ENCODE results near the gene ZNF407. TPM values are rescaled to one million over a fixed set of nuclear protein-coding genes. Genes with fewer than 3 reads are reported as not detected.

ZNF407 gene
- total and polyA plus RNA-seq, 2 of the 13 experiments (the other 11 are each of a cell fraction or from before 2014, with no cell fraction given) = 2.3 to 8.7 TPM

- TF ChIP-seq E2F1 (CRISPR knock-in tag; IDR thresholded peaks at IDR 0.05) (no peak), NCOA5 (CRISPR knock-in tag; IDR thresholded peaks at IDR 0.05) (no peak), EP300 (IDR thresholded peaks at IDR 0.05; ENCODE audit: low read depth in 2 of 2, low read length in 2 of 2) (no peak), EP300 (CRISPR knock-in tag; IDR thresholded peaks at IDR 0.05; ENCODE audit: borderline replicate concordance) (no peak), CREB1 (IDR thresholded peaks at IDR 0.05) (no peak), CREB1 (CRISPR knock-in tag; IDR thresholded peaks at IDR 0.05) (no peak), ZNF274 (CRISPR knock-in tag; IDR thresholded peaks at IDR 0.05) (no peak), NR2F6 (IDR thresholded peaks at IDR 0.05) (no peak), NR2F6 (CRISPR knock-in tag; IDR thresholded peaks at IDR 0.05) (no peak), CSRNP2 (CRISPR knock-in tag; conservative IDR thresholded peaks at IDR 0.05; ENCODE audit: low read depth) (no peak), ZNF280D (CRISPR knock-in tag; IDR thresholded peaks at IDR 0.05) (no peak), SIN3A (IDR thresholded peaks at IDR 0.05; ENCODE audit: borderline replicate concordance, low read depth, low read length) (no peak)
- TF ChIP-seq, protein P1, sequence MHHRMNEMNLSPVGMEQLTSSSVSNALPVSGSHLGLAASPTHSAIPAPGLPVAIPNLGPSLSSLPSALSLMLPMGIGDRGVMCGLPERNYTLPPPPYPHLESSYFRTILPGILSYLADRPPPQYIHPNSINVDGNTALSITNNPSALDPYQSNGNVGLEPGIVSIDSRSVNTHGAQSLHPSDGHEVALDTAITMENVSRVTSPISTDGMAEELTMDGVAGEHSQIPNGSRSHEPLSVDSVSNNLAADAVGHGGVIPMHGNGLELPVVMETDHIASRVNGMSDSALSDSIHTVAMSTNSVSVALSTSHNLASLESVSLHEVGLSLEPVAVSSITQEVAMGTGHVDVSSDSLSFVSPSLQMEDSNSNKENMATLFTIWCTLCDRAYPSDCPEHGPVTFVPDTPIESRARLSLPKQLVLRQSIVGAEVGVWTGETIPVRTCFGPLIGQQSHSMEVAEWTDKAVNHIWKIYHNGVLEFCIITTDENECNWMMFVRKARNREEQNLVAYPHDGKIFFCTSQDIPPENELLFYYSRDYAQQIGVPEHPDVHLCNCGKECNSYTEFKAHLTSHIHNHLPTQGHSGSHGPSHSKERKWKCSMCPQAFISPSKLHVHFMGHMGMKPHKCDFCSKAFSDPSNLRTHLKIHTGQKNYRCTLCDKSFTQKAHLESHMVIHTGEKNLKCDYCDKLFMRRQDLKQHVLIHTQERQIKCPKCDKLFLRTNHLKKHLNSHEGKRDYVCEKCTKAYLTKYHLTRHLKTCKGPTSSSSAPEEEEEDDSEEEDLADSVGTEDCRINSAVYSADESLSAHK (CRISPR knock-in tag; IDR thresholded peaks at IDR 0.05; ENCODE audit: borderline replicate concordance) = no peak
- TF ChIP-seq, protein P2, sequence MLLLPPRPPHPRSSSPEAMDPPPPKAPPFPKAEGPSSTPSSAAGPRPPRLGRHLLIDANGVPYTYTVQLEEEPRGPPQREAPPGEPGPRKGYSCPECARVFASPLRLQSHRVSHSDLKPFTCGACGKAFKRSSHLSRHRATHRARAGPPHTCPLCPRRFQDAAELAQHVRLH (CRISPR knock-in tag; IDR thresholded peaks at IDR 0.05; ENCODE audit: borderline replicate concordance, low read depth) = no peak
Observed at GRCh38 chr18:75106746-75107145, 509.1 kb downstream of the ZNF407 start (continued).
